ENCODE data around the gene RAD23B.

GRCh38 chr9:107335331-107335730 lies 52.3 kb downstream of the RAD23B start:
- TF ChIP-seq CTCF (IDR thresholded peaks at IDR 0.05), result no peak
- no peak for TF ChIP-seq POLR2A (IDR thresholded peaks at IDR 0.05)
- TF ChIP-seq EP300 (IDR thresholded peaks at IDR 0.05), result no peak

Data from tibial nerve (tissue), 4 donors.